OCI-LY1 (cell line): ENCODE data around the gene MBOAT2.
A peak's percentile ranks its signal among the peaks of the same experiment; 100 is the strongest.

Experiments
- H2AFZ ChIP-seq: fragments of 200-600 bp; sonication (generic), shearing (Covaris generic); 2 replicates; pipeline ENCODE4 v1.6.0; 2014; ENCODE audit warnings: antibody characterized with exemption, mild to moderate bottlenecking, low read length
- H3F3A ChIP-seq: fragments of 200-600 bp; sonication (generic), shearing (Covaris generic); 2 replicates; pipeline ENCODE4 v1.6.0; 2014; ENCODE audit warnings: mild to moderate bottlenecking, antibody characterized with exemption, low read length, moderate library complexity; ENCODE audit not compliant: insufficient read depth
- H3K27ac ChIP-seq: fragments of 200-600 bp; sonication (generic); 2 replicates; pipeline ENCODE4 v1.5.1; 2014; ENCODE audit warnings: low read length, mixed run types, mild to moderate bottlenecking, low read depth; ENCODE audit not compliant: poor library complexity, severe bottlenecking
- H3K27me3 ChIP-seq: fragments of 200-600 bp; sonication (generic); 2 replicates; pipeline ENCODE4 v1.6.0; 2014; ENCODE audit warnings: antibody characterized with exemption, mild to moderate bottlenecking, low read length, moderate library complexity; ENCODE audit not compliant: insufficient read depth
- H3K36me3 ChIP-seq: fragments of 200-600 bp; sonication (generic); 2 replicates; pipeline ENCODE4 v1.6.1; 2014; ENCODE audit warnings: mild to moderate bottlenecking, antibody characterized with exemption, low read length, moderate library complexity, mixed read lengths; ENCODE audit not compliant: insufficient read depth
- H3K4me1 ChIP-seq: fragments of 200-600 bp; sonication (generic); 2 replicates; pipeline ENCODE4 v1.5.1; 2014; ENCODE audit warnings: mild to moderate bottlenecking, low read length, moderate library complexity; ENCODE audit not compliant: insufficient read depth, severe bottlenecking
- H3K4me2 ChIP-seq: fragments of 200-600 bp; sonication (generic), shearing (Covaris generic); 2 replicates; pipeline ENCODE4 v1.6.1; 2014; ENCODE audit warnings: low read length
- H3K4me3 ChIP-seq: fragments of 200-600 bp; sonication (generic); 2 replicates; pipeline ENCODE4 v1.5.1; 2014; ENCODE audit warnings: low read length, low read depth, mild to moderate bottlenecking, mixed read lengths; ENCODE audit not compliant: poor library complexity, severe bottlenecking
- H3K79me2 ChIP-seq: fragments of 200-600 bp; shearing (Covaris generic); 2 replicates; pipeline ENCODE4 v1.6.1; 2016; ENCODE audit warnings: mixed run types, low read length, mixed read lengths; ENCODE audit not compliant: insufficient read depth
- H3K9ac ChIP-seq: fragments of 200-600 bp; sonication (generic), shearing (Covaris generic); 2 replicates; pipeline ENCODE4 v1.6.1; 2014; ENCODE audit warnings: mild to moderate bottlenecking, low read length, mixed read lengths
- H3K9me2 ChIP-seq: fragments of 200-600 bp; sonication (generic), shearing (Covaris generic); 2 replicates; pipeline ENCODE4 v1.6.1; 2014; ENCODE audit warnings: low read depth, mild to moderate bottlenecking, low read length, mixed read lengths
- H3K9me3 ChIP-seq: fragments of 200-600 bp; shearing (Covaris generic); 2 replicates; pipeline ENCODE4 v1.6.1; 2014; ENCODE audit warnings: low read length, mixed read lengths
- H4K20me1 ChIP-seq: fragments of 200-600 bp; sonication (generic), shearing (Covaris generic); 2 replicates; pipeline ENCODE4 v1.6.0; 2016; ENCODE audit warnings: mild to moderate bottlenecking, low read length; ENCODE audit not compliant: insufficient read depth
- EZH2 ChIP-seq: fragments of 200-600 bp; sonication (generic), shearing (Covaris generic); IDR thresholded peaks from 2 replicates; pipeline ENCODE4 v1.8.0; 2017; ENCODE audit warnings: borderline replicate concordance, mixed run types, mild to moderate bottlenecking, antibody characterized with exemption, low read length, moderate library complexity, mixed read lengths
- TF ChIP-seq, protein P1 (sequence below): fragments of 200-600 bp; sonication (generic), shearing (Covaris generic); IDR thresholded peaks from 2 replicates; pipeline ENCODE4 v1.5.1; 2017; ENCODE audit warnings: mild to moderate bottlenecking, antibody characterized with exemption, low read length, moderate library complexity, mixed read lengths

The MBOAT2 gene

DNA sequence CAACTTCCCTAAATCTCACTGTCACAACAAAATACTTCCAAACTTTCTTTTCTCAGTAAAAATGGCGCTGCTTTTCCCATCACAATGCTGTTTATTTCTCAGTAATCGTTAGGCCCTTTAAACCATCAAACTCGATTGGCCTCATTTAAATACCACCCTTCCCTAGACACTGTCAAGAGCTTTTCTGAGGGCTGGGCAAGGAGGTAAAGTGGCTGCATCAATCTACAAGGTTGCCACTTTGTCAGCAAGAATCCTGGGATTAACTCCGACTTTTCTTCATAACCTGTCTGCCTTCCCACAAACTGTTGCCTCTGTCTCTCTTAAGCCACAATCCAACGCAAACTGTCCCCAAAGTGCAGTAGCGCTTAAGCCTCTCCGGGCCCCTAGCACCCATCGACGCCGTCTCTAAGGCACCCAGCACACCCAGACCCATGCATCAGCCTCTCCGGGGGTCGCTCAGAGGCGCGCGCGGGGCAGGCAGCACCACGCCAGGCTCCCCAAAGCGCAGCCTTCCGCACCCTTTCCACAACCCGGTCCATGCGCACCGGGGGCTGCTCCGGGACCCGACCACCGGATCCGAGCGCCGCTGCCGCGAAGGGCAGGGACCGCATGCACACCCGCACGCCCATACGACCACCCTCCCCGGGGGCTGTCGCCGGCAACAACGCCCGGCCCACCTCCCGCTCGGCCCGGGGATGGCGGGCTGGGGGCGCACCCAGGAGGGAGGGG lies 683 bp downstream of the MBOAT2 start:
- no peaks in the 10 kb centered on the region for H4K20me1 ChIP-seq

DNA sequence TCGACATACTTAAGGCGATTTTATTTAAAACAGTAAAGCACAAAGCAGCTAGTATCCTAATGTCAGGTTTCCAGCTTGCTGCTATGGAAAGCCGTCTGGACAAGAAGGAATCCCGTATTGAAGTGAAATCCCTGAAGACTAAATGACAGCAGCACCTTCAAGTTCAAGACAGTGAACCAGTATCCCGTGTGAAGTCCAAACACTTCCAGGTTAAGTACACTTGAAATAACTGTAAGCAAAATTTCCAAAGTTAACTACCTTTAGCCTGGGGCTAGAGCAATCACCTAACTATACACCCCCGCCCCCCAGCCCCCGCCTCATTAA lies 1.2 kb downstream of the MBOAT2 start:
- Histone ChIP-seq H3F3A (no peaks in the 10 kb centered on the region), H3K4me2 (no peak overlapping the region), H3K27me3 (peaks cover 16% of the 10 kb centered on the region; the same call in 1 of the 2 replicates), H3K4me3 (no peak overlapping the region), H3K9me3 (no peaks in the 10 kb centered on the region), H3K79me2 (no peaks in the 10 kb centered on the region), H3K4me1 (no peaks in the 10 kb centered on the region), H3K9me2 (no peaks in the 10 kb centered on the region), H3K27ac (no peak overlapping the region), H3K9ac (no peak overlapping the region), H4K20me1 (no peaks in the 10 kb centered on the region), H2AFZ (no peak overlapping the region), H3K36me3 (no peaks in the 10 kb centered on the region)
- TF ChIP-seq, protein P1, sequence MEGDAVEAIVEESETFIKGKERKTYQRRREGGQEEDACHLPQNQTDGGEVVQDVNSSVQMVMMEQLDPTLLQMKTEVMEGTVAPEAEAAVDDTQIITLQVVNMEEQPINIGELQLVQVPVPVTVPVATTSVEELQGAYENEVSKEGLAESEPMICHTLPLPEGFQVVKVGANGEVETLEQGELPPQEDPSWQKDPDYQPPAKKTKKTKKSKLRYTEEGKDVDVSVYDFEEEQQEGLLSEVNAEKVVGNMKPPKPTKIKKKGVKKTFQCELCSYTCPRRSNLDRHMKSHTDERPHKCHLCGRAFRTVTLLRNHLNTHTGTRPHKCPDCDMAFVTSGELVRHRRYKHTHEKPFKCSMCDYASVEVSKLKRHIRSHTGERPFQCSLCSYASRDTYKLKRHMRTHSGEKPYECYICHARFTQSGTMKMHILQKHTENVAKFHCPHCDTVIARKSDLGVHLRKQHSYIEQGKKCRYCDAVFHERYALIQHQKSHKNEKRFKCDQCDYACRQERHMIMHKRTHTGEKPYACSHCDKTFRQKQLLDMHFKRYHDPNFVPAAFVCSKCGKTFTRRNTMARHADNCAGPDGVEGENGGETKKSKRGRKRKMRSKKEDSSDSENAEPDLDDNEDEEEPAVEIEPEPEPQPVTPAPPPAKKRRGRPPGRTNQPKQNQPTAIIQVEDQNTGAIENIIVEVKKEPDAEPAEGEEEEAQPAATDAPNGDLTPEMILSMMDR, result no peak
- no peak for TF ChIP-seq EZH2

More for the DNA sequence above, 683 bp downstream of the MBOAT2 start:
- H3K9me3 ChIP-seq, result no peaks in the 10 kb centered on the region
- peak overlapping the region; percentile 34 for H3K4me2 ChIP-seq
- H3K79me2 ChIP-seq, result no peaks in the 10 kb centered on the region
- no peak overlapping the region for H3K27ac ChIP-seq
- H3K9ac ChIP-seq, result no peak overlapping the region
- TF ChIP-seq, protein P1, result no peak
- TF ChIP-seq EZH2, result no peak
- H2AFZ ChIP-seq, result no peak overlapping the region
- H3F3A ChIP-seq, result no peaks in the 10 kb centered on the region
- H3K9me2 ChIP-seq, result no peaks in the 10 kb centered on the region
- H3K4me1 ChIP-seq, result no peaks in the 10 kb centered on the region
- H3K27me3 ChIP-seq, result peaks cover 16% of the 10 kb centered on the region; the same call in 1 of the 2 replicates
- no peaks in the 10 kb centered on the region for H3K36me3 ChIP-seq
- peak overlapping the region; percentile 16 for H3K4me3 ChIP-seq

DNA sequence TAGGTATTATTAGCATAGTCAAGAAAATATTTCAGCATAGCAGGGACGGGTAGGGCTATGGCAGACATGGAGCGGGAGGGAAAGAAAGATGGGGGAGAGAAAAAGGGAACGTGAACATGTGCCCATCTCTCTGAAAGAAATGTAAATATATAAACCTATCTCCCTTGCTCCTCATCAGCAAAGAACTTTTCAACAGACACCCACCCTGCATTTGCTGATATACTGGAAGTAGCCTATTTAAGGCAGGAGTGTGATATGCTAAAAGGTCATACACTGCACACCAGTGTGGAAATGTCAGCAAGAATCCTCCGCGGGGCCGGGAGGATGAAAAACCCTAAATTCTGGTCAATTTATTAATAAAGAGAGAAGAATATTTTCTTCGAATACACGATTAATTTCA lies 1.7 kb downstream of the MBOAT2 start:
- no peak overlapping the region for H3K4me3 ChIP-seq
- no peak for TF ChIP-seq EZH2
- TF ChIP-seq, protein P1, result no peak
- H3K4me1 ChIP-seq, result no peaks in the 10 kb centered on the region
- no peak overlapping the region for H3K27ac ChIP-seq
- no peaks in the 10 kb centered on the region for H3K9me2 ChIP-seq
- H2AFZ ChIP-seq, result no peak overlapping the region
- H3F3A ChIP-seq, result no peaks in the 10 kb centered on the region
- H3K4me2 ChIP-seq, result no peak overlapping the region
- no peaks in the 10 kb centered on the region for H3K79me2 ChIP-seq
- H3K27me3 ChIP-seq, result peaks cover 16% of the 10 kb centered on the region; the same call in 1 of the 2 replicates
- H4K20me1 ChIP-seq, result no peaks in the 10 kb centered on the region
- H3K9me3 ChIP-seq, result no peaks in the 10 kb centered on the region
- H3K36me3 ChIP-seq, result no peaks in the 10 kb centered on the region
- H3K9ac ChIP-seq, result no peak overlapping the region
